ENCODE data around the gene HNRNPA3.

- TF ChIP-seq RAD21 (IDR thresholded peaks at IDR 0.05; ENCODE audit: low read depth) (no peak), EP300 (IDR thresholded peaks at IDR 0.05; ENCODE audit: borderline replicate concordance) (no peak), TAF1 (IDR thresholded peaks at IDR 0.05; ENCODE audit: low read depth) (no peak), REST (IDR thresholded peaks at IDR 0.05; ENCODE audit: low read depth) (no peak)
Measured at GRCh38 chr2:177255227-177255601, 42.6 kb downstream of the HNRNPA3 start.
